HG02885 (cell line): ENCODE measurements around the gene KATNAL2.
A peak's percentile ranks its signal among the peaks of the same experiment; 100 is the strongest.

Source experiments
- ATAC-seq: cut with Tn5 transposase; IDR thresholded peaks from one replicate; pipeline ENCODE4 v1.9.1; 2021; ENCODE audit warnings: mild to moderate bottlenecking; ENCODE audit not compliant: unreplicated experiment, poor library complexity

The KATNAL2 gene, protein sequence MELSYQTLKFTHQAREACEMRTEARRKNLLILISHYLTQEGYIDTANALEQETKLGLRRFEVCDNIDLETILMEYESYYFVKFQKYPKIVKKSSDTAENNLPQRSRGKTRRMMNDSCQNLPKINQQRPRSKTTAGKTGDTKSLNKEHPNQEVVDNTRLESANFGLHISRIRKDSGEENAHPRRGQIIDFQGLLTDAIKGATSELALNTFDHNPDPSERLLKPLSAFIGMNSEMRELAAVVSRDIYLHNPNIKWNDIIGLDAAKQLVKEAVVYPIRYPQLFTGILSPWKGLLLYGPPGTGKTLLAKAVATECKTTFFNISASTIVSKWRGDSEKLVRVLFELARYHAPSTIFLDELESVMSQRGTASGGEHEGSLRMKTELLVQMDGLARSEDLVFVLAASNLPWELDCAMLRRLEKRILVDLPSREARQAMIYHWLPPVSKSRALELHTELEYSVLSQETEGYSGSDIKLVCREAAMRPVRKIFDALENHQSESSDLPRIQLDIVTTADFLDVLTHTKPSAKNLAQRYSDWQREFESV

DNA sequence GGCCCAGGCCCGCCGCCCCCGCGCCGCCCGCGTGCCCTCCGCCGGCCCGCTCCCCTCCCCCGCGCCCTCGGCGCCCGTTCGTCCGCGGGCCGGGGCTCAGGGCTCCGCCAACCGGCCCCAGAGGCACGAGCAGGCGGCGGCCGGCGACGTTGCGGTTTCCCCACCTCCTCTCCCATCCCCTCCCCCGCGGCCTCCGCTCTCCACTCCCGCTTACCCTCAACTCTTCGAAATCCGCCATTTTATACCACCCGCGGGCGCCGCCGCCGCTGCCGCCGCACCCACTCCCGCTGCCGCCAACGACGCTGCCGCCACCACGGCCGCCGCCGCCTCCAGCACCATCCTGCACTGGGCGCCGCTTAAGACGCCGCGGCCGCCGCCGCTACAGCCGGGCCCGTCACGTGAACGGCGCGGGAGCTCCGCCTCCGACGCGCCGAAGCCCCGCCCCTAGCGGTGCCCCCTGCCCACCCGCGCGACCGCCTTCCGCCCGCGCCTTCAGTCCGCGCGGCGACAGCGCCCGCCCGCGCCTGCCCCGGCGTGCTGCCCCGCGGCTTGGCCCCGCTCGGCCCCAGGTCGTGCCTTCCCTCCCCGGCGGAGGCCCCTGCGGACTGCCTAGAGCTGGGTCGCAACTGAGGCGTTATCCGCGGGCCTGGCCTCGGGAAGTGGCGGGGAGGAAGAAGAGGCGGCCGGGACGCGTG is at the start of gene KATNAL2, which contains the start of gene PIAS2:
TSS of gene KATNAL2 (plus strand) at position 495 of the 695 bp plus-strand sequence. CDS start 29,271 bp downstream, outside the sequence.
TSS of gene PIAS2 (minus strand) at position 400 of the 695 bp plus-strand sequence. CDS start at position 238, 162 bp downstream.
- peak; percentile 88 for ATAC-seq

DNA sequence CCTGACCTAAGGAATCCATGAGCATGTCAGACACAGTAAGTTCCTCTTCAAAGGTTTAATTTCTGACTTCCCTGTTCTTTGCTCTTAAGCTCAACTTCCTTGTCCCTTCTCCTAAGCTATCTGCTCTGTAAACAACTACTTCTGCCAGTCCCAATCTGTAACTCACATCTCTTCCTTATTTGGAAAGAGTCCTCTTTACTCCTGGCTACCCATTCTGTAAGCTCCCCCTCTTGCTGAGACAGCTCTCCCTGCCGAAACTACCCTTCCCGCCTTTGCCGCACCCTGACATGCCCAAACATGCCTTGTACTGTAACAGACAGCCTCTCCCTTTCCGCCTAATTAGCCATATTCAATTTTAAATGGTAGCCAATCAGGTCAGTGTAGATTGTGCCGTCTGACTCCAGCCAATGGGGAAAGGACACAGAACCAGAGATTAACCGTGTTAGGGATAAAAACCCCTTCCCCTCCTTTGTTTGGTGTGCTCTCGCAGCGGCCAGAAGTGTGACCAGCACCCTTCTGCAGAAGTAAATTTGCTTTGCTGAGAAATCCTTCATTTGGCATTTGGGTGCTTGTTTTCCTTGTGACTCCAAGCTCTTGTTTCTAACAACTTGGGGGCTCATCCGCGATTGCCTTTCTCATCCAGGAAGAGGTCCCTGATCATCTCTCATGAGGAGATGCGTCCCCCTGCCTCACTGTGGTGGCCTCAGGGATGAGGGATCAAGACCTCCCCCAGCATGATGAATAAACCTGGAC is 49.1 kb upstream of the KATNAL2 start:
- no peak for ATAC-seq

DNA sequence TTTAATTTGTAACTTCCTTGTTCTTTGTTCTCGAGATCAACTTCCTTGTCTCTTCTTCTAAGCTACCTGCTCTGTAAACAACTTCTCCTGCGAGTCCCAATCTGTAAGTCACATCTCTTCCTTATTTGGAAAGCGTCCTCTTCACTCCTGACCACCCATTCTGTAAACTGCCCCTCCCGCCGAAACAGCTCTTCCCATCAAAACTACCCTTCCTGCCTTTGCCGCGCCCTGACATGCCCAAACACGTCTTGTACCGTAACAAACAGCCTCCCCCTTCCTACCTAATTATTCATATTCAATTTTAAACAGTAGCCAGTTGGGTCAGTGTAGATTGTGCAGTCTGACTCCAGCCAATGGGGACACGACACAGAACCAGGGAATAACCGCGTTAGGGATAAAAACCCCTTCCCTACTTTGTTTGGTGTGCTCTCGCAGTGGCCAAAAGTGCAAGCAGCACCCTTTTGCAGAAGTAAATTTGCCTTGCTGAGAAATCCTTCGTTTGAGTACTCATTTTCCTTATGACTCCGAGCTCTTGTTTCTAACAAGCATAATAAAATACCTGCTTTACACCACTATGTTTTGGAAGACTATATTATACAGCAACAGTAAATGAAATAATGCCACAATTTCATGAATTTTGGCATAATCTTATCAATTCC is 39.9 kb upstream of the KATNAL2 start:
- ATAC-seq, result no peak

DNA sequence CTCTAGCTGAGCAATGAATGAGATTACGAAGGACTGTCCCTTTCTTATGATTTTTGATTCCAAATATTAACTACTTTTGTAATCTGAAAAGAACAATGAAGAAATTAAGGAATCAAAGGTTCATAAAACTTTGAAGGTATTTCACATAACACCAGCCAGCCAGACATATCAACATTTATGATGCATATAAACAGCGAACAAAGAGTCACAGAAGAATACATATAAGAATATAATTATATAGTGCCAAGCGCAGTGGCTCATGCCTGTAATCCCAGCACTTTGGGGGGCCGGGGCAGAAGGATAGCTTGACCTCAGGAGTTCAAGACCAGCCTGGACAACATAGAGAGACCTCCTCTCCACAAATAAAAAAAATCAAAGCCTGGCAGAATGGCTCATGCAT is 34.2 kb upstream of the KATNAL2 start:
- ATAC-seq, result no peak

- ATAC-seq, result no peak
These were observed 30.5 kb upstream of the KATNAL2 start for GRCh38 chr18:46886893-46887292.

GRCh38 chr18:46888965-46889364 is 28.4 kb upstream of the KATNAL2 start:
- no peak for ATAC-seq

- peak; percentile 86 for ATAC-seq
These were observed 25.6 kb upstream of the KATNAL2 start for GRCh38 chr18:46891742-46892214.

DNA sequence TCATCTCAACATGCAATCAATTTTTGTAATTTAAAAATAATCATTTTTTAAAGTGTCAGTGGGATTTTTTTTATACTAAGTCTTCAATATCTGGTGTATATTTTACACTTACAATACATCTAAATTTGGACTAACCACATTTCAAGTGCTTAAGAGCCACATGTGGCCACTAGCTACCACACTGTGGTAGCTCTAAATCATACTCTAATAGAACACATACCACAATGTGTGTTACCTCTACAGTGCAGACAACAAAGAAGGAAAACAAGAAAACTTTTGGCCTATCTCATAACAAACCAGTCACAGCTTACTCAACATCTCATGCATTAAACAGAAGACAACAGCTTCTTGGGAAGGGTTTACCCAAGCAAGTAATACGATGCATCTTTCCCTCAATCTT is 24.6 kb upstream of the KATNAL2 start:
- ATAC-seq, result peak; percentile 68

DNA sequence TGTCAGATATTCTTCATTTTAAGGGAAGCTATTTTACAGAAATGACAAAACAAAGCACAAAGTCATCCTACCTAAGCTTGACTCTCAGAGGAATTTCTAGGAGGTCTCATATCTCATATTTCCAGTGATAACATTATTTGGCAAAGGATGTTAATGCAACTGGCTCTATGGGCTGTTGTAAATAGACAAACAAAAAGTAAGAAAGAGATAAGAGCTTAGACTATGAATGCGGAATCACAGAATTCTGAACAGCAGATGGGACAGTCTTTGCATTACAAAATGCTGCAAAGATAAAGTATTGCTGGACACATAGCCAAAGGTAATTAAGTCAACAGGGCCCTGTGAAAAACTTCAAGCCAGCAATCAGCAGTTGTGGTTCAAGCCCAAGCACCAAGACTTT is 24.0 kb upstream of the KATNAL2 start:
- no peak for ATAC-seq

- no peak for ATAC-seq
These were observed 23.3 kb upstream of the KATNAL2 start for GRCh38 chr18:46894124-46894523.

DNA sequence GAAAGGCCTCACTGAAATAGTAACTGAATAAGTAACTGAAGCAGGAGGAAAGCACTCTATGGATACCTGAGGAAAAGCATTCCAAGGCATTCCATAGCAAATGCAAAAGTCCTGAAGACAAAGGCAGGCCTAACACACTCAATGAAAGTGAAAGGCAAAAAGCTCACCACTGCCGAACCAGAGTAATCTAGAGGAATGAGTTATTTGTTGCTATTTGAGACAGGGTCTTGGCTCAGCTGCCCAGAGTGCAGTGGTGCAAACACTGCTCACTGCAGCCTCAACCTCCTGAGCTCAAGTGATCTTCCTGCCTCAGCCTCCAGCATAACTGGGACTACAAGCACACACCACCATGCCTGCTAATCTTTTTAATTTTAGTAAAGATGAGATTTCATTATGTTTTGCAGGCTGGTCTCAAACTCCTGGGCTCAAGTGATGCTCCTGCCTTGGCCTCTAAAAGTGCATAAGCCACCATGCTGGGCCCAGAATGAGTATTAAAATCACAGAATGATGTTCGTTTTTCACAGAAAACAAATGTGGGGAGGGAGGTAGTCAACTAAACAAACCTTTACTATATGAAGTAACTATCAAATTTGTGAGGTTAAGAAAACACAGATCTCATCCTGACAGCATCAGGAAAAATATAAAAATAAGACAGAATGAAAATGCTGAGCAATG is 18.0 kb upstream of the KATNAL2 start:
- ATAC-seq, result peak; percentile 73

- ATAC-seq, result no peak
These were observed 14.0 kb upstream of the KATNAL2 start for GRCh38 chr18:46903406-46903805.

DNA sequence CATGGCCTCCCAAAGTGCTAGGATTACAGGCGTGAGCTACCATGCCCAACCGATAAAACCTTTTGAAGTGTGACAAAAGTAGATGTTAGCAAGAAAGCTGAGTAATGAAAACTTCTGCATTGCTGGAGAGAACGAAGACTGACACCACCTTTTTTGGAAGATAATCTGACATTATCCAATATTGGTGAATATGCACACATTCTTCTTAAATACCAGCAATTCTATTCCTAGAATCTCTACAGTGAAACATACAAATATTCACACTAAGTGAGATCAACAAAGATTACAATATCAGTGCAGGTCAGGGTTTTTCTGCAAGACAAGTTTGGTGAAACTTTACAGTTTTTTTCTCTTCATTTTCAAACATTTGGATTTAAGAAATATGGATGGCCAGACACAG is 7.9 kb upstream of the KATNAL2 start:
- no peak for ATAC-seq

DNA sequence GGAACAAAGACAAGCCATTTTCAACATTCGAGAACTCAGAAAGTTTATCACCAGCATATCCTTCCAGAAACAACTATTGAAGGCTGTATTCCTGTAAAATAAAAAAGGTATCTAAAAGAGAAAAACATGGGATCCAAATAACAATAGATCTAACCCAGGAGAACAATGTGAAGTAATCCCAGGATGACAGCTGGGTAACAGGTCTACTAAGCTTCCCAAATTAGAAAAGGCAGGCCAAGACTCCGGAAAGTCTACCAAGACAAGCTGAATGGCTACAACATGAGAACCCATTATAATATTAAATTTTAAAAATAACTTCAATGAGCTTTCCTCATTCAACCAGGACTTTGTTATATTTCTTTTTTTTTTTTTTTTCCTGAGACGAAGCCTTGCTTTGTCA is 6.5 kb upstream of the KATNAL2 start:
- ATAC-seq, result no peak

- no peak for ATAC-seq
These were observed 1.4 kb upstream of the KATNAL2 start for GRCh38 chr18:46915800-46916550.

DNA sequence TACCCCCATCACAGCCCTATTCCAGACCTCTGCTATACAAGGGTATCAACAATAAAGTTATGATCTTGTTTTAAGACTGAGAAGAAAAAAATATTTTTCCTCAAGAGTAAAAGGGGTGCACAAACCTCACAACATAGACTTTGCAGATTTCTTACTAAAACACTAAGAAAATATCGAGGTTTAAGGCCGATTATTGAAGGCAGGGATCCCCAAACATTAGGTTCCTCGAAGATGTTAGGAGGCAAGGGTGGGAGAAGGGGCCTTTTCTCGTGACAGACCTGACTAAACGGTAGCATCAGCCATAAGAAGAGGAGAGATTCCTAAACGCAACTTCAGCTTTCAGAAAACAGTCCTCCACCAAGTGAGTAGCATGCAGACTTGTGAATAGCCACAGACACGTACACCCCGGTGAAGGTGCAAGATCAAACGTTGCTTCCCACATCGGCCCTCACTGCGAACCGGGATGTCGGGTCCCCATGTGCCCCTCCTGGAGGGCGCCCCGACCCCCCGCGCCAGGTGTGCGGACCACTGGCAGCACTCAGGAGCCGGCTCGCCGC is 773 bp upstream of the KATNAL2 start:
- peak; percentile 38 for ATAC-seq

DNA sequence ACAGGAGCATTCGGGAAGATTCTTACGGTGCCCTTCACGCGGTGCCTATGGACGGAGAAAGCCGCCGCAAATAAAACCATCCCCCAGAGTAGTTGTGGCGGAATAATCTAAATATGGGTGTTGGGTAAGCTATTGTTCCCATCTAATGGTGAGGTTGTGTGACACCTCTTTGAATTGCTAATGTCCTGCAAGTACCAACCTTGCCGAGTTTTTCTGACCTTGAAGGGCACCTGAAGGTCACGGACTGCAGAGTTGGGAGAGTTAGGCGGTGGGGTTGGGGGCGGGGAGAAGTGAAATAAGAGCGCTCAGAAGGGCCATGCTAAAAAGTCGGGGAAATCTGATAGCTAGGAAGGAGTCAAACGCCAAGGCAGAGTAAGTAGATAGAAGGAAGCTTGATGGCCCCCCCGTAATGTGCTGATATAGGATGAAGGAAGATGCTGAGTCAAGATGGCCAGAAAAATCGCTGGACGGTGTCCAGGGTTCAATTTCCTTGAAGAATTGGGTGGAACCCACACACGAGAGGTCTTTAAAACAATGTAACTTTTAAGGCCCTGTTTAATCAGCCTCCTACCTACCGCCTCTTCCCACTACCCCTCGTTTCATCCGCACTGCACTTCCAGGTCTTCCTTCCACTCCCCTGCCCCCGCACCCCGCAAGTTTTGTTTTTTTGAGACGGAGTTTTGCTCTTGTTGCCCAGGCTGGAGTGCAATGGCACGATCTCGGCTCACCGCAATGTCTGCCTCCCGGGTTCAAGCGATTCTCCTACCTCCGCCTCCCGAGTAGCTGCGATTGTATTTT is 600 bp downstream of the KATNAL2 start:
- peak; percentile 20 for ATAC-seq

DNA sequence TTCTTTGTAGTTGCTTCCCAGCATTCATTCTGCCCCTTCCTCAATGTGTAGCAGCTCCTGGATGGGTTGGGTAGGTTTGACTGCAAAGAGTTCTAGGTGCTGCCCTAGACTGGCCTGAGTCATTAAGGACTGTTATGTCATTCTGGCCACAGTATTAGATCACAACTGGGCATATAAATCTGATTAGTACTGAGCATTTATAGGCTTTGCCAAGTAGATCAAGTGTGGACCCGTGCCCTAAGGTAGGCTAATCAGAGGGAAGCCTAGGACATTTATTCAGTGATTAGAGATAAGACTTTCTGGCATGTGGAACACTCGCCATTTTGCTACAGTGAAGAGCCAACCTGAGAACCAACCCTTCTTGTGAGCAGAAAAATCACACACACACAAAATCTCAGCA is 2.7 kb downstream of the KATNAL2 start:
- no peak for ATAC-seq
